GM21390 (cell line): Measurements from ENCODE around the gene TMEM229A.
"Not testable (repeated sequence)": the region's sequence is repeated elsewhere in the genome, so short reads cannot be mapped to it uniquely, and the experiment has no call there.

Experiments
- ATAC-seq: cut with Tn5 transposase; IDR thresholded peaks from one replicate; pipeline ENCODE4 v1.9.1; 2021; ENCODE audit not compliant: unreplicated experiment

Gene TMEM229A

DNA sequence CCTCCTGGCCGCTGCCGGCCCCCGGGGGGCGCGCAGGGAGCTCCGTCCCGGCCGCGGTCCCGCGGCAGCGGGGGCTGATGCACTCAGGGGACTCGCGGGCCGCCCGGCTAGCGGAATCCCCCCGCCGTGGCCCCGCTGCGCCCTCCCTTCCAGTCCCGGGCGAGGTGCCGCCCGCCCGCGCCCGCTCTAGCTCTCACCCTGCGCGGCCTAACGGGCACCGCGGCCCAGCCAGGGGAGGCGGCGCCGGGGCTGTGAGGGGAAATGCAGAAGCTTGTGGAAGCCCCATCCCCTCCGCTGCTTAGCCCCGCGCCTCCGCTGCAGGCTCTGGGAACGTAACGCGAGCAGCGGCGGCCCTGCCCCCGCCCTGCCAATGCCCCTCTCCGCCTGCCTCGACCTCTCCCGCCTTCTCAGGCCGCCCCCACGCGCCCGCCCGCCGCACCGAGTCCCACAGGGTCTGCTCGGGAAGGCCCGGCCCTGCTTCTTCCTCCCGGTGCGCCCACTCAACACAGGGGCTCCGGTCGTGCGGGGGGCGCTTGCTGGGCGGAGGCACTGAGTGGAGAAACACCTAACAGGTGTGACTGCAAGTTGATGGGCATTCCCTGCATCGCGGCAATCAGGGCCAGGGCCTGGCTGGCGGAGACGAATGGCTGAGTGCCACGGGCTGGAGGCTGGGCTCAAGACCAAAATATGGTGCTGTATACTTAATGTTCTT lies 384 bp upstream of the TMEM229A start:
- ATAC-seq, result no peak

DNA sequence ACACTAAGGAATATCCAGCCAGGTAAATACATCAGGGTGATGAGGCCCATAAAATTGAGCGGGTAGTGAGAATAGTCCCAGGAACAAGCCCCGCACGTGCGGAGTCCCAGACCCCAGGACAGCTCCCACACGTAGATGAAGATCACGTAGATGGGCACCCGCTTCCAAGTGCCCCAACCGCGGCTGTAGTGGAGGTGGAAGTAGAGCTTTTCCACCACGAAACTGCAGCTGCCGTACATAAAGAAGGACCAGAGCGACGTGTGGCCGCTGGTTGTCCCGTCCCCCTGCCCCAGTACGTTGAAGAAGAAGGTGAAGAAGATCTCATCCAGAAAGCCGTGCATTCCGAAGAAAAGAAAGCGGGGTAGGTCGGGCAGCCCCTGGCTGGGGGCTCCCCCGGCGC lies 948 bp downstream of the TMEM229A start:
- ATAC-seq, result no peak

DNA sequence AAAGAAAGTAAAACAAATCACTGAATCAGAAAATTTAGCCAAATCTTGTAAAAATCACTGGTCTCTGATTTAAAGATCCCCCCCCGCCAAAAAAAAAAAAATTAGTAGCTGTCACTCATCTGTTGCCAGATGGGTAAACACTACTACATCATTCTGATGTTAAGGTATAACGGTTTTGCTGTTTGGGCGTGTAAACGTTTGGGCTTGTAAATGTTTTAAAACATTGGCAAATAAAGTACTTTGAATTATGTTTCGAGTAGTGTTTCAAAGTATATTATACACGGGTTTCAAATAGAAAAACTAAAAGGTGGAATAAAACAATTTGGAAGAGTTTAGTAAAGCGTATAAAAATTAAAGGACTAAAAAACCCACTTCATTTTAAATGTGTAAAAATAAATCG lies 1.5 kb downstream of the TMEM229A start:
- ATAC-seq, result no peak

DNA sequence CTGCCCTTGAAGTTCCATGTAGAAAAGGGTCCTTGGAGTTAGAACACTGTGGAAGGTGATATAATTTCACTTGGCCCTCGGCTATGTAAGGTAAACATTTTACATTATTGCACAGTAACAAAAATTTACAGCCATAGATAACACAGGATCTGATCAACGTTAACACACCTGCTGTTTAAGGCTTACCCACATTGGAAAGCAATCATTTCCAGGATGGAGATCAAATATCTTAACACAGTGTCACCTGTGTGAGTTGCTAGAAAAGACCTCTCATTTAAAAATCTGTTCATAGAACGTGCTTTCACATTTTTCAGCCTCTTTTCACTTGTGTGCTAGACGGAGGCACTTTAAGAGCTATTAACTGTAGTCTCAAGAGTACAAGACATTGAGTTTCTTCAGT lies 1.9 kb downstream of the TMEM229A start:
- ATAC-seq, result no peak

DNA sequence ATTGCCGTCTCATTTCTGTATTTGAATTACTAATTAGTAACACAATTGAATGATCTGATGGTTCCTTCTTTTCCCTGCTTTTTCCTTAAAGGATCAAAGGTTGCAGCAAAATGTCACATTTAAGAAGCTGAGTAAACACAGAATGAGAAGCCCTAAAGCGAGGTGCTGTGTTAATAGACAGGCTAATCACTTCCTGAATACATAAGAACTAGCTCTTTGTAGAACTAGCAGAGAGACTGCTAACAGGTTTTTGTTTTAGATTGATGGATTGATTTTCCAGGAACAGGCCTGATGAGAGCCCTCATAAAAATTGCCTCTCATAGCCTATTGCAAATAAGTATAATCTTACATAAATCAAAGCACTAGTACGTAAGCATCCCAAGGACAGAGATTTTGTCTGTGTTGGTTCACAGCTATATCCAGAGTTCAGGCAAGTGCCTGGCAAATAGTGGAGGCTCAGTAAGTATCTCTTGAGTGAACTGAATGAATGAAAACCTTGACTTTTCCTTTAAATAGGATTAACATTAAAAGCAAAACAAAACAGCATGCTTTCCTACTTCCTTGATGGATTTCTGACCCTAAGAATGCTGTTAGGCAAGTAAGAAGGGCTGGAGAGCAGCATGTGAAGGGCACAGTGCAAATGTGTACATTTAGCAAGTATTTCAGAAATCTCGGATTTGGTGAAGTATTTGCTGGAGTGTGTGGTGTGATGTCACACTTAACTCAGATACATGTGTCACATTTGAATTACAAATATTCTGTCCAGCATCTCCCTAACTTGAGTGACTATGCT lies 3.3 kb downstream of the TMEM229A start:
- no peak for ATAC-seq

DNA sequence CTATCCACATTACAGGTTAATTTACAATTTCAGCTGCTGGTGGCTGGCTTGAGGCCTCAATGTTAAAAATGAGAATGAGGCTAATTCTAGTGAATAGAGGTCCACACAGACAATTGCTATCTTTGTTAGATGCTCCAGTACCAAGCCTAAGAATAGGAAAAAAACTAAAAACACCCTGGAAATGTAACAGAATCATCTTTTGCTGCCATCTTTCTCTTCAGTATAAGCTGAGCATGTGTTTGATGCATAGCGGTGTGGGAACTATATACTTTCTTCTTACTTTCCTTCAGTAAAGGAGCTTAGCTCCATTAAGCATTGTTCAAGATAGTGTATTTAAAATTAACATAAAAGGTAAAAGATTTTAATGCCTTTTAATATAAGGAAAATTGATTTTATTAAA lies 5.6 kb downstream of the TMEM229A start:
- ATAC-seq, result no peak

DNA sequence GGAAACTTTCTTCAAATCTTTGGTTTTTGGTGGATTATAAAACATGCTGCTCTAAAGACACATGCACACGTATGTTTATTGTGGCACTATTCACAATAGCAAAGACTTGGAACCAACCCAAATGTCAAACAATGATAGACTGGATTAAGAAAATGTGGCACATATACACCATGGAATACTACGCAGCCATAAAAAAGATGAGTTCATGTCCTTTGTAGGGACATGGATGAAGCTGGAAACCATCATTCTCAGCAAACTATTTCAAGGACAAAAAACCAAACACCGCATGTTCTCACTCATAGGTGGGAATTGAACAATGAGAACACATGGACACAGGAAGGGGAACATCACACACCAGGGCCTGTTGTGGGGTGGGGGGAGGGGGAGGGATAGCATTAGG lies 8.5 kb downstream of the TMEM229A start:
- not testable (repeated sequence) for ATAC-seq

DNA sequence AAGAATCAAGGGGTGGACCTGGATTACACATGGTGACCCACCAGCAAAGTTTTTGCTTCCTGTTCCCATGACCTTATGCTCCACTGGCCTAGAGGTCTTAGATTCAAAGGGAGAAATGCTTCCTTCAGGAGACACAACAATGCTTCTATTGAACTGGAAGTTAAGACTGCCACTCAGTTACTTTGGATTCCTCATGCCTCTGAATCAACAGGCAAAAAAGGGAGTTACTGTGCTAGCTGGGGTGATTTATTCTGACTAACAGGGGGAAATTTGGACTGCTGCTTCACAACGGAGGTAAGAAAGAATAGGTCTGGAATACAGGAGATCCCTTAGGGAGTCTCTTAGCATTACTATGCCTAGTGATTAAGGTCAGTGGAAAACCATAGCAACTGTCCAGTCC lies 10.3 kb downstream of the TMEM229A start:
- ATAC-seq, result no peak

DNA sequence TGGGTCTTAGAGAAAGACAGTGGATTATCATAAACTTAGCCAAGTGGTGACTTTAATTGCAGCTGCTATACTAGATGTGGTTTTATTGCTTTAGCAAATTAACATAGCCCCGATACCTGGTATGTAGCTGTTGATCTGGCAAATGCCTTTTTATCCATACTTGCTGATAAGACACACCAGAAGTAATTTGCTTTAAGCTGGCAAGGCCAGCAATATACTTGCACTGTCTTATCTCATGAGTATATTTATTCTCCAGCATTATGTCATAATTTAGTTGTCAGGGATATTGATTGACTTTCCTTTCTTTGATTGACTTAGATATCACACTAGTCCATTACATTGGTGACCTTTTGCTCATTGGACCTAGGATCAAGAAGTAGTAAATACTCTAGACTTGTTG lies 12.8 kb downstream of the TMEM229A start:
- ATAC-seq, result no peak

DNA sequence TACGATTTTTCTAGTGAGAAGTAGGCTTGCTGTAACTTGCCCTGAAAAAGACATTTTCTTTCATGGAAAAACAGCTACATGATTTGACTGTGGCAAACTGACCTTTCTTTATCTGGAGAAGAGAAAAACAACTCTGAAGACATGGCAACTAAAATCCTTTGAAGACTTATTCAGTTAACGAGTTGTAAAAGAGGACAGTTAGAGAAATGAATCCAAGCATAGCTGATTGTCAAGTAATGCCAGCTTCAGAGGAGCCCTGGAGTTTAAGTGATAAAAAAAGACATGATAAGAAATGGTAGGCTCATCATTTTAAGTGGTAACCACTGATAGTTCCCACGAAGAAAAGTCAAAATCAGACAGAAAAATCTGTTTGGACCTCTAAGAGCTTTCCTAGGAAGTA lies 19.6 kb downstream of the TMEM229A start:
- no peak for ATAC-seq

DNA sequence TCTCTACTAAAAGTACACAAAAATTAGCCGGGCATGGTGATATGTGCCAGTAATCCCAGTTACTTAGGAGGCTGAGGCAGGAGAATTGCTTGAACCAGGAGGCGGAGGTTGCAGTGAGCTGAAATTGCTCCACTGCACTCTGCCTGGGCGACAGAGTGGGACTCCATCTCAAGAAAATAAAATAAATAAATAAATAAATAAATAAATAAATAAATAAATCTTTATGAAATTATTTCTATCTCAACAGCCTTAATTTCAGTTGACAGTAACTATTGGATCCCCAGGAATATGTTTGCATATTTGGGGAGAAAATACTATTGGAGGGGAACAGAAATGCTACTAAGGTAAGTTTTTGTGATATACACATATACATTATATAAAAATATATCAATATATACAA lies 20.0 kb downstream of the TMEM229A start:
- ATAC-seq, result no peak

DNA sequence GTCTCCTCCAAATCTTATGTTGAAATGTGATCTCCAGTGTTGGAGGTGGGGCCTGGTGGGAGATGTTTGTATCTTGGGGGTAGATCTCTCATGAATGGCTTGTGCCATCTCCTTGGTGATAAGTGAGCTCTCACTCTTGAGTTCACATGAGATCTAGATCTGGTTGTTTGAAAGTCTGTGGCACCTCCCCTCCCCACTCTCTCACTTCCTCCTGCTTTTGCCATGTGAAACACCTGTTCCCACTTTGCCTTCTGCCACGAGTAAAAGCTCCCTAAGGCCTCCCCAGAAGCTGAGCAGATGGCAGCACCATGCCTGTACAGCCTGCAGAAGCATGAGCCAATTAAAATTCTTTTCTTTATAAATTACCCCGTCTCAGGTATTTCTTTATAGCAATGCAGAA lies 23.5 kb downstream of the TMEM229A start:
- no peak for ATAC-seq

DNA sequence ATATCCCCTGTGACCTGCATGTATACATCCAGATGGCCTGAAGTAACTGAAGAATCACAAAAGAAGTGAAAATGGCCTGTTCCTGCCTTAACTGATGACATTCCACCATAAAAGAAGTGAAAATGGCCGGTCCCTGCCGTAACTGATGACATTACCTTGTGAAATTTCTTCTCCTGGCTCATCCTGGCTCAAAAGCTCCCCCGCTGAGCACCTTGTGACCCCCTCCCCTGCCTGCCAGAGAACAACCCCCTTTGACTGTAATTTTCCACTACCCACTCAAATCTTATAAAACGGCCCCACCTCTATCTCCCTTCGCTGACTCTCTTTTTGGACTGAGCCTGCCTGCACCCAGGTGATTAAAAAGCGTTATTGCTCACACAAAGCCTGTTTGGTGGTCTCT lies 24.6 kb downstream of the TMEM229A start:
- not testable (repeated sequence) for ATAC-seq

DNA sequence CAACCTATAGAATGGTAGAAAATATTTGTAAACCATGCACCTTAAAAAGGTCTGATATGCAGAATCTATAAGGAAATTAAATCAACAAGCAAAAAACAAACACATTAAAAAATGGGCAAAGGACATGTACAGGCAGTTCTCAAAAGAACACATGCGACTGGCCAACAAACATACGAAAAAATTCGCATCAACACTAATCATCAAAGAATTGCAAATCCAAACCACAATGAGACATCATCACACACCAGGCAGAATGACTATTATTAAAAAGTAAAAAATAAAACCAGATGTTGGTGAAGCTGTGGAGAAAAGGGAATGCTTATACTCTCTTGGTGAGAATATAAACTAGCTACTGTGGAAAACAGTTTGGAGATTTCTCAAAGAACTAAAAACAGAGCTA lies 33.2 kb downstream of the TMEM229A start:
- no peak for ATAC-seq

DNA sequence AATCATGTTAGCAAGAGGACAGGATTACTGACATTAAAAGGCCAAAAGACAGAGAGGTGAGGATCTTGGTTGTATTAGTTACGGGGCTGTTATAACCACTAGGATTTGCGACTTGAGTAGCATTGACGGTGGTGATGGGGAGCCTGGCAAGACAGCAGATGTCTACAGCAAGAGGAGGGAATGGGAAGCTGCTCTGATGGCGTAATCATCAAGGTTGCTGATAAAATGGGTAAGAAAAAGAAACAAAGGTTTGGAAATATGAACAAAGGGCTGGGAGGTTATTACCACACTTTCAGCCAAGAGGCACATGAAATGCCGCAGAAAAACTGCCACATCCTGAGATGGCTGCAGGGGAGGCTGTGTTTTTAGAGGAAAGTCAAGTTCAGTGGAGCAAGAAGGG lies 33.9 kb downstream of the TMEM229A start:
- no peak for ATAC-seq

DNA sequence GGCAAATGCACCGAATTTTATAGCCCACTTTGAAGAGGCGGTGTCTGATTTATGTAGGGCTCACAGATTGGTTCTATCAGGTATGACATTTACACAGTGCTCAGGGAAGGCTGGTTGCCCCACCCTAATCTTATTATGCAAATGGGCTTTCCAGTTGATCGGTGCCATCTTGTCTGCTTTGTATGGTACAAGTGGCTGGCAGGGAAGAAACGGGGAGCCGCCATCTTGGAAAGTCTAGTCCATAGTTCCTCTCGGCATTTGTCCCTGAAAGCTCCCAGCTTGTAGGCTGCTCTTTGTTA lies 36.6 kb downstream of the TMEM229A start:
- ATAC-seq, result no peak

DNA sequence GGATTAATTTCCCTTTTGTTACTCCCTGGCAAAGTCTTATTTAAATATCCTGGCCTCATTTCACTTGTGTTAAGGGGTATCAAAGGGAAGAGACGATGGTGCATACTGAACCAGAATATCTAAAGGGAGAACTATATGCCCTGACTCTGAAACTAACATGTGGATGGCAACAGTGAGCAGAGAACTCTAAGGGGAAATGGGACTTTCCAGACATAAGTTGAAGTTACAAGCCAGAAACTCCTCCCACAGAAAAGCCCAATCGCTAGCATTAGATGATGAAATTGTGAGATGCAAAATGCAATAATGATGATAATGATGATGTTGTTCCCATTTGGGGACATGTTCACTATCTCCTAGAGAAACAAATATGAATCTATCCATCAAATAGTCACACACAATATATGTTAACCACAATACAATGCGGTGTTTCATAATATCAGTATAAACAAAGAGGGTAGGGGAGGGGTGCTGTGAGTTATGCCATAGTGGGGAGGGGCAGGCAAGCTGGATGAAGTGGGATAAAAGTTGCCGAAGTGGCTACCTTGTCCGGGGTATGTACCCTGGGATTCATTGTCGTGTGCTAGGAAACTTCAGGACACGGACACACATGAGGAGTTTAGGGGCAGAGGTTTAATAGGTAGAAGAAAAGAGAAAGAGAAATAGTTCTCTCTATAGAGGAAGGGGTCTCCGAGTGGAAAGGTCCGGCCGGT lies 37.1 kb downstream of the TMEM229A start:
- ATAC-seq, result no peak

DNA sequence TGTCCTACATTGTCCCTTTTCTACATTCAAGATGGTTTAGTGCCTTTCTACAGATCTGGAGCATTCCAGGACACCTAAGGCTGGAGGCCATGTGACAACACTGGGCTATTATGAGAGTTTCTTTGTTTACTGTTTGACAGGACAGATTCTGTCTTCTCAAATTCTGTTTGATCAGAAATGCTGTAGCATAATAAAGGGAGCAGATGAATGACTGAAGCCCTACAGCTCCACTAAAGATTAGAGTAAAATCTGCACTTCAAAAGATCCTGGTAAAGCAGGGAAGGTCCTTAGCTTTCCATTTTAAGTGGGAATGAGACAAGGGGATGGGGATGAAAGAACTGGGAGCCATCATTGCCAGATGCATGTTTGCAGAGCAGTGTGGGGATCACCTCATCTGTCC lies 38.4 kb downstream of the TMEM229A start:
- ATAC-seq, result no peak

DNA sequence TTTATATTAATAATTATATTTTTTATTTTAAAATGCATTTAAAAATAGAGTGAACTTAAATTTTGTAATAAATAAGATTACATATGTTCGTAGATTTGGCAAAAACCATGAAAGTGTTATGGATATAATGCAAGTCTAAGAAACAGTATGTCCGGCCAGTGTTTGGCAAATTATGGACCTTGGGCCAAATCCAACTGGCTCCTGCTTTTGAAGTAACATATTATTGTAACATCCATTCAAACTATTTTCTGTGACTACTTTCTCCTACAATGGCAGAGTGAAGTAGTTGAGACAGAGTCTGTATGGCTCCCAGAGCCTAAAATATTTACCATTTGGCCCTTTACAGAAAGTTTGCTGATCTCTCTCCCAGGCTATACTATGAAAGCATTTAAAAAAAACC lies 38.9 kb downstream of the TMEM229A start:
- ATAC-seq, result no peak

DNA sequence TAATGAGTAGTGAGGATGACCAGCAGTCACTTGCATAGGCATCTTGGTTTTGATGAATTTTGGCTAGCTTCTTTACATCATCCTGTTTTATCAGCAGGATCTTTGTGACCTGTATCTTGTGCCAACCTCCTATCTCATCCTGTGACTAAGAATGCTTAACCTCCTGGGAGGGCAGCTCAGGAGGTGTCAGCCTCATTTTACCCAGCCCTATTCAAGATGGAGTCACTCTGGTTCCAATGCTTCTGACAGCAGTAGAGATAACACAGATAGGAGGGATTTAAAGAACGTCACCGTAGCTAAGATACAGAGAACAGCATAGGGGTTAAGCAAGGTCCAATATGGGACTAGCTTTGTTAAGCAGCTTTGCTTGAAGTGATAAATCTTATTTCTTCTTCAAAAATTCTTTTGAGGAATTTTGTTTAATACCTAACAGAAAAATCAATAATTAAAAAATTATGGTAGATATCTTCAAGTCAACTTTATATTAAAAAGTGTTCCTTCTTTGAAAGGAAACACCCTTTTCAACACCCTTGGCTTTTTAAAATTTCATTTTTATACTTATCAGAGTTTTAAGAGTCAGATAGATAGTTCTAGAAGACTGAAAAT lies 39.9 kb downstream of the TMEM229A start:
- no peak for ATAC-seq

DNA sequence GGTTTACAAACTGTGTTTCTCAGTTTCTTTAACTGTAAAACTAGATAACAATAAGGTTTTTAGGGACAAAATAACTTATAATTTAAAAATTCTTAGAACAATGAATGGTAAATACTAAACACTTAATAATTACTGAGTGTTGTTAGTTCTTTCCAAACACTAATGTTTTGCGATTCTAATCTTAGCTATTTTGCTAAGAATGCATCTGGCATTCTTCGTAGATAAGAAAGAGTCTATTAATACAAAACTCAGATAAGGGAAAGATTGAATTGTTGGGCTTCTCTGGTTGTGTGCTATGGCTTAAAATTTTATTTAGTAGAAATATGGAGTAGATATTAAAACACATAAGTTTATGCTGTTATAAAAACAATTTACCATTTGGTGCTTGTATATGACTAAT lies 45.4 kb downstream of the TMEM229A start:
- ATAC-seq, result no peak
